ENCODE results near the gene ZDHHC13. TPM values are rescaled to one million over a fixed set of nuclear protein-coding genes. Genes with fewer than 3 reads are reported as not detected.

ZDHHC13 gene
- total and polyA plus RNA-seq, 10 of the 15 experiments (the other 5 are each of a cell fraction or from before 2014, with no cell fraction given), result 8.5 to 34.2 (median 20.4) TPM

DNA sequence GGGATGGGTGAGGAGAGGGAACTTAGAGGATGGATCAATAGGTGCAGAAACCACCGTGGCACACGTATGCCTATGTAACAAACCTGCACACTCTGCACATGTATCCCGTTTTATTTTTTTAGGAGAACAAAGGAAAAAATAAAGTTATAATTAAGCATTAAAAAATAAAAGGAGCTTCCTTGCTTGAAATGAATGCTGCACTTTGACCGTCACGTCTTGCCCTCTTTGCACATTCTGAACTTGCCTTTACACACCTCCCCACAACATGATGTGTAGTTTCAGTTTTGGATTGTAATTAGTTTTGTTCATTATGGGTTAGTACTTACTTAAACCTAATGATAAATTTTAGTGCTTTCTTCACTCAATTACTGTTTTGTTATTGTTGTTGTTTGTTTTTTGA, 87.9 kb downstream of the ZDHHC13 start:
- Histone ChIP-seq H3K4me1 (ENCODE audit: control insufficient read depth, insufficient read depth, low read length) (no peaks in the 10 kb centered on the region), H4K20me1 (ENCODE audit: control insufficient read depth, insufficient read depth) (no peaks in the 10 kb centered on the region), H3K9ac (ENCODE audit: control insufficient read depth, insufficient read depth, low read length) (no peak overlapping the region), H3K4me2 (ENCODE audit: control insufficient read depth, insufficient read depth) (no peak overlapping the region), H3K27ac (ENCODE audit: control insufficient read depth, insufficient read depth) (no peak overlapping the region), H3K9me3 (replicated peaks; ENCODE audit: control insufficient read depth, insufficient read depth, low read length) (no peaks in the 10 kb centered on the region; the same call in 2 of the 3 replicates), H3K27me3 (replicated peaks in 1 of 2; ENCODE audit: control insufficient read depth in 2 of 2, insufficient read depth in 2 of 2, low read length in 1 of 2) (no peaks in the 10 kb centered on the region; a peak in 1 of 4 replicates), H3K36me3 (ENCODE audit: control insufficient read depth in 2 of 2, insufficient read depth in 2 of 2, low read length in 1 of 2) (no peaks in the 10 kb centered on the region), H2AFZ (ENCODE audit: control insufficient read depth, low read depth, low read length) (no peak overlapping the region), H3K4me3 (no peak overlapping the region), H3K79me2 (ENCODE audit: control insufficient read depth, insufficient read depth, low read length) (no peaks in the 10 kb centered on the region)
- ChIA-PET RAD21 (ENCODE audit: unreplicated experiment) (interaction anchor here (1.6 kb wide), 1 partner anchor 47 kb away, joined by 3 read pairs; no protein-coding TSS in a partner anchor), CTCF (no interaction called here), SMC1A (ENCODE audit: uncharacterized antibody, unreplicated experiment) (no interaction called here), POLR2A (no interaction called here)
- TF ChIP-seq BACH1 (IDR thresholded peaks at IDR 0.05; ENCODE audit: borderline replicate concordance), result no peak
- TF ChIP-seq, protein P1, sequence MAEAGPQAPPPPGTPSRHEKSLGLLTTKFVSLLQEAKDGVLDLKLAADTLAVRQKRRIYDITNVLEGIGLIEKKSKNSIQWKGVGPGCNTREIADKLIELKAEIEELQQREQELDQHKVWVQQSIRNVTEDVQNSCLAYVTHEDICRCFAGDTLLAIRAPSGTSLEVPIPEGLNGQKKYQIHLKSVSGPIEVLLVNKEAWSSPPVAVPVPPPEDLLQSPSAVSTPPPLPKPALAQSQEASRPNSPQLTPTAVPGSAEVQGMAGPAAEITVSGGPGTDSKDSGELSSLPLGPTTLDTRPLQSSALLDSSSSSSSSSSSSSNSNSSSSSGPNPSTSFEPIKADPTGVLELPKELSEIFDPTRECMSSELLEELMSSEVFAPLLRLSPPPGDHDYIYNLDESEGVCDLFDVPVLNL (IDR thresholded peaks at IDR 0.05; ENCODE audit: low read depth, low read length), result no peak
- TF ChIP-seq MTA2 (IDR thresholded peaks at IDR 0.05; ENCODE audit: low read depth), result no peak
- TF ChIP-seq, protein P2, sequence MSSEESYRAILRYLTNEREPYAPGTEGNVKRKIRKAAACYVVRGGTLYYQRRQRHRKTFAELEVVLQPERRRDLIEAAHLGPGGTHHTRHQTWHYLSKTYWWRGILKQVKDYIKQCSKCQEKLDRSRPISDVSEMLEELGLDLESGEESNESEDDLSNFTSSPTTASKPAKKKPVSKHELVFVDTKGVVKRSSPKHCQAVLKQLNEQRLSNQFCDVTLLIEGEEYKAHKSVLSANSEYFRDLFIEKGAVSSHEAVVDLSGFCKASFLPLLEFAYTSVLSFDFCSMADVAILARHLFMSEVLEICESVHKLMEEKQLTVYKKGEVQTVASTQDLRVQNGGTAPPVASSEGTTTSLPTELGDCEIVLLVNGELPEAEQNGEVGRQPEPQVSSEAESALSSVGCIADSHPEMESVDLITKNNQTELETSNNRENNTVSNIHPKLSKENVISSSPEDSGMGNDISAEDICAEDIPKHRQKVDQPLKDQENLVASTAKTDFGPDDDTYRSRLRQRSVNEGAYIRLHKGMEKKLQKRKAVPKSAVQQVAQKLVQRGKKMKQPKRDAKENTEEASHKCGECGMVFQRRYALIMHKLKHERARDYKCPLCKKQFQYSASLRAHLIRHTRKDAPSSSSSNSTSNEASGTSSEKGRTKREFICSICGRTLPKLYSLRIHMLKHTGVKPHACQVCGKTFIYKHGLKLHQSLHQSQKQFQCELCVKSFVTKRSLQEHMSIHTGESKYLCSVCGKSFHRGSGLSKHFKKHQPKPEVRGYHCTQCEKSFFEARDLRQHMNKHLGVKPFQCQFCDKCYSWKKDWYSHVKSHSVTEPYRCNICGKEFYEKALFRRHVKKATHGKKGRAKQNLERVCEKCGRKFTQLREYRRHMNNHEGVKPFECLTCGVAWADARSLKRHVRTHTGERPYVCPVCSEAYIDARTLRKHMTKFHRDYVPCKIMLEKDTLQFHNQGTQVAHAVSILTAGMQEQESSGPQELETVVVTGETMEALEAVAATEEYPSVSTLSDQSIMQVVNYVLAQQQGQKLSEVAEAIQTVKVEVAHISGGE (CRISPR knock-in tag; IDR thresholded peaks at IDR 0.05), result no peak
- no peak for TF ChIP-seq CBX3 (IDR thresholded peaks at IDR 0.05; ENCODE audit: borderline replicate concordance, low read depth)
- no peak for TF ChIP-seq EP300 (IDR thresholded peaks at IDR 0.05; ENCODE audit: borderline replicate concordance in 1 of 2, control insufficient read depth in 1 of 2, low read depth in 2 of 2, low read length in 2 of 2)
- ATAC-seq (no peak), FAIRE-seq (no peak), DNase-seq (ENCODE audit: low read depth, low spot score) (no peak)
- BruUV-seq (replicated peaks), result no TSS peak
- intact Hi-C loops (cut with micrococcal nuclease; ENCODE audit: unreplicated experiment) (no loop called here), in situ Hi-C loops (cut with MboI) (no loop called here)
- WGBS (ENCODE audit: insufficient coverage, insufficient replicate concordance, low lambda C conversion rate, missing lambda C conversion rate), result 89% methylated on average over 5 of the region's 5 CpGs
